SU-DHL-6 (cell line): ENCODE measurements around the gene NAT16.

Source experiments
- CTCF ChIP-seq: fragments of 200-600 bp; sonication (generic); IDR thresholded peaks from one replicate; pipeline ENCODE4 v1.5.1; 2017; ENCODE audit warnings: antibody characterized with exemption, mild to moderate bottlenecking, low read length, moderate library complexity; ENCODE audit not compliant: insufficient read depth, poor library complexity, severe bottlenecking
- EZH2phosphoT487 ChIP-seq: fragments of 200-600 bp; sonication (generic), shearing (Covaris generic); conservative IDR thresholded peaks from 2 replicates; pipeline ENCODE4 v1.6.1; 2018; ENCODE audit warnings: mild to moderate bottlenecking, antibody characterized with exemption, low read length, moderate library complexity, mixed read lengths

GRCh38 chr7:101174322-101174854, 5.7 kb downstream of the NAT16 start:
- no peak for TF ChIP-seq CTCF
- no peak for TF ChIP-seq EZH2phosphoT487
